HepG2 (cell line): ENCODE data around the gene MAP2K5. TPM values are rescaled to one million over a fixed set of nuclear protein-coding genes. Genes with fewer than 3 reads are reported as not detected.

Source experiments
- ATAD3A ChIP-seq: sonication (generic); formaldehyde crosslinking; IDR thresholded peaks from 2 replicates; pipeline ENCODE4 v1.4.0; 2020; ENCODE audit warnings: missing genetic modification reagents
- E2F1 ChIP-seq: sonication (generic); formaldehyde crosslinking; IDR thresholded peaks from 2 replicates; pipeline ENCODE4 v1.5.0; 2020; ENCODE audit warnings: missing genetic modification reagents
- ELF1 ChIP-seq: sonication (generic); formaldehyde crosslinking; IDR thresholded peaks from 2 replicates; pipeline ENCODE4 v1.4.0; 2020; ENCODE audit warnings: missing genetic modification reagents
- EP300 ChIP-seq, 3 experiments: sonication (generic) in 1 of 3; formaldehyde crosslinking in 1 of 3; IDR thresholded peaks; 2 replicates each; pipeline versions ENCODE4 v1.5.1 to v1.6.1; 2011 to 2020; ENCODE audit warnings: low read depth in 2 of 3, low read length in 2 of 3, borderline replicate concordance in 1 of 3, improper control_type of control experiment in 1 of 3, mild to moderate bottlenecking in 1 of 3, missing genetic modification reagents in 1 of 3, moderate library complexity in 1 of 3
- HDAC1 ChIP-seq: sonication (generic); formaldehyde crosslinking; IDR thresholded peaks from 2 replicates; pipeline ENCODE4 v1.5.1; 2020; ENCODE audit warnings: mild to moderate bottlenecking, missing genetic modification reagents
- MAFG ChIP-seq: sonication (generic); formaldehyde crosslinking; IDR thresholded peaks from 2 replicates; pipeline ENCODE4 v1.5.1; 2020; ENCODE audit warnings: mild to moderate bottlenecking, missing genetic modification reagents
- MED1 ChIP-seq: sonication (generic); formaldehyde crosslinking; IDR thresholded peaks from 2 replicates; pipeline ENCODE4 v1.4.0; 2020; ENCODE audit warnings: missing genetic modification reagents
- MTA3 ChIP-seq: sonication (generic); formaldehyde crosslinking; IDR thresholded peaks from 2 replicates; pipeline ENCODE4 v1.4.0; 2020; ENCODE audit warnings: missing genetic modification reagents
- SMAD1 ChIP-seq: sonication (generic); formaldehyde crosslinking; IDR thresholded peaks from 2 replicates; pipeline ENCODE4 v1.4.0; 2020; ENCODE audit warnings: missing genetic modification reagents, low read depth, mild to moderate bottlenecking, borderline replicate concordance
- SMC3 ChIP-seq: IDR thresholded peaks from 2 replicates; pipeline ENCODE4 v1.6.1; 2011; ENCODE audit warnings: low read length, improper control_type of control experiment
- ZBTB38 ChIP-seq: sonication (generic); formaldehyde crosslinking; IDR thresholded peaks from 2 replicates; pipeline ENCODE4 v1.5.1; 2020; ENCODE audit warnings: mild to moderate bottlenecking, missing genetic modification reagents
- ZNF207 ChIP-seq: fragments of 450-650 bp; IDR thresholded peaks from 2 replicates; pipeline ENCODE4 v1.6.1; 2016; ENCODE audit warnings: antibody characterized with exemption, borderline replicate concordance
- ZNF3 ChIP-seq: IDR thresholded peaks from 2 replicates; pipeline ENCODE4 v1.7.0; 2017; ENCODE audit warnings: inconsistent platforms
- ZNF556 ChIP-seq: sonication (generic); formaldehyde crosslinking; IDR thresholded peaks from 2 replicates; pipeline ENCODE4 v1.4.0; 2020; ENCODE audit warnings: mild to moderate bottlenecking, missing genetic modification reagents, borderline replicate concordance
- ZNF562 ChIP-seq: sonication (generic); formaldehyde crosslinking; IDR thresholded peaks from 2 replicates; pipeline ENCODE4 v1.8.0; 2022; ENCODE audit warnings: missing genetic modification reagents, borderline replicate concordance
- ZNF75D ChIP-seq: sonication (generic); formaldehyde crosslinking; IDR thresholded peaks from 2 replicates; pipeline ENCODE4 v1.8.1; 2023; ENCODE audit warnings: missing genetic modification reagents, mild to moderate bottlenecking, borderline replicate concordance
- polyA plus RNA-seq, 8 experiments: library from polyadenylated mRNA; depleted of rRNA in 3 of 8; stranded (reverse) in 7 of 8; unstranded in 1 of 8; fragments of >200 nt; fragmentation: Illumina TruSeq in 4 of 8; extraction: Trizol in 4 of 8; gene quantifications; 2 replicates each; pipeline versions ENCODE4 v1.2.1 to v1.2.3, GENCODE V29; 2011 to 2016; ENCODE audit warnings: low read depth in 4 of 8, missing spikeins in 1 of 8, mixed read lengths in 1 of 8; ENCODE audit not compliant: insufficient read depth in 1 of 8
- total RNA-seq, 5 experiments: library from RNA; depleted of rRNA; stranded (reverse); fragments of >200 nt; fragmentation: Illumina TruSeq; extraction: Trizol; gene quantifications; 2 replicates each; pipeline ENCODE4 v1.2.3, GENCODE V29; 2016; ENCODE audit warnings: low read depth in 1 of 5
- TF ChIP-seq, protein P1 (sequence below): sonication (generic); formaldehyde crosslinking; IDR thresholded peaks from 2 replicates; pipeline ENCODE4 v1.4.0; 2020; ENCODE audit warnings: missing genetic modification reagents
- TF ChIP-seq, protein P2 (sequence below): fragments of 450-650 bp; IDR thresholded peaks from 2 replicates; pipeline ENCODE4 v1.6.1; 2017; ENCODE audit warnings: mild to moderate bottlenecking
- TF ChIP-seq, protein P3 (sequence below): IDR thresholded peaks from 2 replicates; pipeline ENCODE4 v1.6.1; 2016
- TF ChIP-seq, protein P4 (sequence below), 2 experiments: sonication (generic) in 1 of 2; formaldehyde crosslinking in 1 of 2; IDR thresholded peaks; 2 replicates each; pipeline versions ENCODE4 v1.5.1 to v1.6.1; 2011 to 2020; ENCODE audit warnings: borderline replicate concordance in 1 of 2, low read depth in 1 of 2, low read length in 1 of 2, mild to moderate bottlenecking in 1 of 2, missing genetic modification reagents in 1 of 2, moderate library complexity in 1 of 2

MAP2K5 gene
- total and polyA plus RNA-seq, 2 of the 13 experiments (the other 11 are each of a cell fraction or from before 2014, with no cell fraction given) = 4.0 to 4.3 TPM

GRCh38 chr15:67521029-67521782 lies 21.3 kb upstream of the MAP2K5 start, which contains the start of gene C15orf61 (continued):
- TF ChIP-seq ZNF207 = no peak
- TF ChIP-seq, protein P1, sequence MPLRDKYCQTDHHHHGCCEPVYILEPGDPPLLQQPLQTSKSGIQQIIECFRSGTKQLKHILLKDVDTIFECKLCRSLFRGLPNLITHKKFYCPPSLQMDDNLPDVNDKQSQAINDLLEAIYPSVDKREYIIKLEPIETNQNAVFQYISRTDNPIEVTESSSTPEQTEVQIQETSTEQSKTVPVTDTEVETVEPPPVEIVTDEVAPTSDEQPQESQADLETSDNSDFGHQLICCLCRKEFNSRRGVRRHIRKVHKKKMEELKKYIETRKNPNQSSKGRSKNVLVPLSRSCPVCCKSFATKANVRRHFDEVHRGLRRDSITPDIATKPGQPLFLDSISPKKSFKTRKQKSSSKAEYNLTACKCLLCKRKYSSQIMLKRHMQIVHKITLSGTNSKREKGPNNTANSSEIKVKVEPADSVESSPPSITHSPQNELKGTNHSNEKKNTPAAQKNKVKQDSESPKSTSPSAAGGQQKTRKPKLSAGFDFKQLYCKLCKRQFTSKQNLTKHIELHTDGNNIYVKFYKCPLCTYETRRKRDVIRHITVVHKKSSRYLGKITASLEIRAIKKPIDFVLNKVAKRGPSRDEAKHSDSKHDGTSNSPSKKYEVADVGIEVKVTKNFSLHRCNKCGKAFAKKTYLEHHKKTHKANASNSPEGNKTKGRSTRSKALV (CRISPR knock-in tag) = no peak
- TF ChIP-seq E2F1 (CRISPR knock-in tag) = peak; percentile 76
- TF ChIP-seq ZBTB38 (CRISPR knock-in tag) = peak; percentile 72; the same call in 1 of the 2 replicates
- peak; percentile 92 for TF ChIP-seq SMAD1 (CRISPR knock-in tag)
- TF ChIP-seq MAFG (CRISPR knock-in tag) = peak; percentile 62; the same call in 1 of the 2 replicates
- no peak for TF ChIP-seq ELF1 (CRISPR knock-in tag)
- peak; percentile 75 for TF ChIP-seq HDAC1 (CRISPR knock-in tag)
- TF ChIP-seq EP300 (IDR thresholded peaks at IDR 0.05; ENCODE audit: low read depth in 2 of 2, low read length in 2 of 2) = no peak
- peak; percentile 51; the same call in 1 of the 2 replicates for TF ChIP-seq EP300 (CRISPR knock-in tag; IDR thresholded peaks at IDR 0.05; ENCODE audit: borderline replicate concordance)
- TF ChIP-seq MTA3 (CRISPR knock-in tag) = no peak
- TF ChIP-seq, protein P2, sequence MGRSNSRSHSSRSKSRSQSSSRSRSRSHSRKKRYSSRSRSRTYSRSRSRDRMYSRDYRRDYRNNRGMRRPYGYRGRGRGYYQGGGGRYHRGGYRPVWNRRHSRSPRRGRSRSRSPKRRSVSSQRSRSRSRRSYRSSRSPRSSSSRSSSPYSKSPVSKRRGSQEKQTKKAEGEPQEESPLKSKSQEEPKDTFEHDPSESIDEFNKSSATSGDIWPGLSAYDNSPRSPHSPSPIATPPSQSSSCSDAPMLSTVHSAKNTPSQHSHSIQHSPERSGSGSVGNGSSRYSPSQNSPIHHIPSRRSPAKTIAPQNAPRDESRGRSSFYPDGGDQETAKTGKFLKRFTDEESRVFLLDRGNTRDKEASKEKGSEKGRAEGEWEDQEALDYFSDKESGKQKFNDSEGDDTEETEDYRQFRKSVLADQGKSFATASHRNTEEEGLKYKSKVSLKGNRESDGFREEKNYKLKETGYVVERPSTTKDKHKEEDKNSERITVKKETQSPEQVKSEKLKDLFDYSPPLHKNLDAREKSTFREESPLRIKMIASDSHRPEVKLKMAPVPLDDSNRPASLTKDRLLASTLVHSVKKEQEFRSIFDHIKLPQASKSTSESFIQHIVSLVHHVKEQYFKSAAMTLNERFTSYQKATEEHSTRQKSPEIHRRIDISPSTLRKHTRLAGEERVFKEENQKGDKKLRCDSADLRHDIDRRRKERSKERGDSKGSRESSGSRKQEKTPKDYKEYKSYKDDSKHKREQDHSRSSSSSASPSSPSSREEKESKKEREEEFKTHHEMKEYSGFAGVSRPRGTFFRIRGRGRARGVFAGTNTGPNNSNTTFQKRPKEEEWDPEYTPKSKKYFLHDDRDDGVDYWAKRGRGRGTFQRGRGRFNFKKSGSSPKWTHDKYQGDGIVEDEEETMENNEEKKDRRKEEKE = no peak
- peak; percentile 51; the same call in 1 of the 2 replicates for TF ChIP-seq ZNF556 (CRISPR knock-in tag)
- no peak for TF ChIP-seq ZNF3 (CRISPR knock-in tag)
- TF ChIP-seq, protein P3, sequence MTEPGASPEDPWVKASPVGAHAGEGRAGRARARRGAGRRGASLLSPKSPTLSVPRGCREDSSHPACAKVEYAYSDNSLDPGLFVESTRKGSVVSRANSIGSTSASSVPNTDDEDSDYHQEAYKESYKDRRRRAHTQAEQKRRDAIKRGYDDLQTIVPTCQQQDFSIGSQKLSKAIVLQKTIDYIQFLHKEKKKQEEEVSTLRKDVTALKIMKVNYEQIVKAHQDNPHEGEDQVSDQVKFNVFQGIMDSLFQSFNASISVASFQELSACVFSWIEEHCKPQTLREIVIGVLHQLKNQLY (CRISPR knock-in tag) = no peak; the same call in 1 of the 2 replicates
- TF ChIP-seq ZNF75D (CRISPR knock-in tag) = no peak
- TF ChIP-seq SMC3 = no peak
- TF ChIP-seq MED1 (CRISPR knock-in tag) = peak; percentile 73
- TF ChIP-seq ZNF562 (CRISPR knock-in tag) = peak; percentile 67; the same call in 1 of the 2 replicates
- TF ChIP-seq, protein P4, sequence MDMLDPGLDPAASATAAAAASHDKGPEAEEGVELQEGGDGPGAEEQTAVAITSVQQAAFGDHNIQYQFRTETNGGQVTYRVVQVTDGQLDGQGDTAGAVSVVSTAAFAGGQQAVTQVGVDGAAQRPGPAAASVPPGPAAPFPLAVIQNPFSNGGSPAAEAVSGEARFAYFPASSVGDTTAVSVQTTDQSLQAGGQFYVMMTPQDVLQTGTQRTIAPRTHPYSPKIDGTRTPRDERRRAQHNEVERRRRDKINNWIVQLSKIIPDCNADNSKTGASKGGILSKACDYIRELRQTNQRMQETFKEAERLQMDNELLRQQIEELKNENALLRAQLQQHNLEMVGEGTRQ (IDR thresholded peaks at IDR 0.05; ENCODE audit: low read depth, low read length) = peak; percentile 80
- TF ChIP-seq, protein P4 (CRISPR knock-in tag; IDR thresholded peaks at IDR 0.05; ENCODE audit: borderline replicate concordance) = peak; percentile 88
- peak; percentile 74; the same call in 1 of the 2 replicates for TF ChIP-seq ATAD3A (CRISPR knock-in tag)
